Kidney capillary endothelial cell (primary cell): Measurements from ENCODE around the gene MBNL1.

Experiments used
- DNase-seq: peaks from one replicate; pipeline ENCODE4 v3.0.0-alpha.2; 2018; ENCODE audit warnings: low spot score

The MBNL1 gene

GRCh38 chr3:152268555-152269055 is at the start of gene MBNL1:
TSS of gene MBNL1 (plus strand) at chr3:152268929. CDS start at chr3:152300194, 31,265 bp downstream.
- peak; percentile 76 for DNase-seq

- DNase-seq, result no peak
Observed at GRCh38 chr3:152219216-152219615, 49.5 kb upstream of the MBNL1 start.

GRCh38 chr3:152219769-152220255 is 48.9 kb upstream of the MBNL1 start:
- DNase-seq, result no peak

- DNase-seq, result no peak
Observed at GRCh38 chr3:152222327-152222726, 46.4 kb upstream of the MBNL1 start.

GRCh38 chr3:152225201-152225600 is 43.5 kb upstream of the MBNL1 start:
- no peak for DNase-seq

GRCh38 chr3:152226176-152226575 is 42.6 kb upstream of the MBNL1 start:
- no peak for DNase-seq

- no peak for DNase-seq
Observed at GRCh38 chr3:152227027-152227426, 41.7 kb upstream of the MBNL1 start.

GRCh38 chr3:152229692-152230091 is 39.0 kb upstream of the MBNL1 start:
- DNase-seq, result no peak

- DNase-seq, result no peak
Observed at GRCh38 chr3:152230370-152230769, 38.4 kb upstream of the MBNL1 start.

GRCh38 chr3:152232001-152232400 is 36.7 kb upstream of the MBNL1 start:
- no peak for DNase-seq

GRCh38 chr3:152232679-152233078 is 36.0 kb upstream of the MBNL1 start:
- DNase-seq, result no peak

GRCh38 chr3:152234657-152235375 is 33.9 kb upstream of the MBNL1 start:
- no peak for DNase-seq

- no peak for DNase-seq
Observed at GRCh38 chr3:152235709-152236298, 32.9 kb upstream of the MBNL1 start.

- DNase-seq, result no peak
Observed at GRCh38 chr3:152236716-152237115, 32.0 kb upstream of the MBNL1 start.

GRCh38 chr3:152241142-152242017 is 27.3 kb upstream of the MBNL1 start:
- peak; percentile 11 for DNase-seq

GRCh38 chr3:152243301-152243711 is 25.4 kb upstream of the MBNL1 start:
- no peak for DNase-seq

GRCh38 chr3:152243721-152244516 is 24.8 kb upstream of the MBNL1 start:
- no peak for DNase-seq

GRCh38 chr3:152244517-152244888 is 24.2 kb upstream of the MBNL1 start:
- no peak for DNase-seq

- DNase-seq, result no peak
Observed at GRCh38 chr3:152245498-152246170, 23.1 kb upstream of the MBNL1 start.

GRCh38 chr3:152251916-152252315 is 16.8 kb upstream of the MBNL1 start:
- DNase-seq, result no peak

- no peak for DNase-seq
Observed at GRCh38 chr3:152252755-152253154, 16.0 kb upstream of the MBNL1 start.
